PC-9 (cell line): ENCODE data around the gene RHBDD2. TPM values are rescaled to one million over a fixed set of nuclear protein-coding genes. Genes with fewer than 3 reads are reported as not detected.

ENCODE experiments used
- BruUV-seq: library from RNA; stranded (reverse); fragments of 400-500 nt; replicated peaks from 2 replicates; lab custom pipeline; 2021; lab: Mats Ljungman, UMichigan
- CTCF ChIA-PET: fragments of 300-600 bp; sonication (Branson Sonifier 250); formaldehyde crosslinking; loops from one replicate; lab custom pipeline; 2022; ENCODE audit warnings: antibody characterized with exemption; lab: Charles Lee
- POLR2A ChIA-PET: fragments of 300-600 bp; sonication (Branson Sonifier 250); formaldehyde crosslinking; loops from one replicate; lab custom pipeline; 2022; ENCODE audit warnings: antibody characterized with exemption; ENCODE audit not compliant: unreplicated experiment; lab: Charles Lee
- DNase-seq, 2 experiments: peaks; one replicate each; pipeline versions ENCODE4 v3.0.0 to v3.0.0-alpha.2; 2015 to 2022; ENCODE audit warnings: mixed read lengths in 1 of 2
- H2AFZ ChIP-seq: fragments of 200-600 bp; sonication (generic); 2 replicates; pipeline ENCODE4 v1.8.1; 2017; ENCODE audit warnings: antibody characterized with exemption
- H3F3A ChIP-seq: fragments of 200-600 bp; sonication (generic); 2 replicates; pipeline ENCODE4 v1.8.1; 2017; ENCODE audit warnings: antibody characterized with exemption, mild to moderate bottlenecking, low read depth; ENCODE audit not compliant: insufficient read depth
- H3K27ac ChIP-seq: fragments of 200-600 bp; sonication (generic); 2 replicates; pipeline ENCODE4 v1.6.1; 2016; ENCODE audit warnings: mixed run types
- H3K27me3 ChIP-seq: fragments of 200-600 bp; sonication (generic); 2 replicates; pipeline ENCODE4 v1.6.1; 2016; ENCODE audit warnings: low read depth, mixed run types; ENCODE audit not compliant: insufficient read depth
- H3K36me3 ChIP-seq: fragments of 200-600 bp; sonication (generic); 2 replicates; pipeline ENCODE4 v1.6.1; 2016; ENCODE audit warnings: low read depth, mixed run types
- H3K4me1 ChIP-seq: fragments of 200-600 bp; sonication (generic); replicated peaks from 2 replicates; pipeline ENCODE4 v1.6.1; 2016; ENCODE audit warnings: mixed run types; ENCODE audit not compliant: insufficient read depth
- H3K4me2 ChIP-seq: fragments of 200-600 bp; sonication (generic); 2 replicates; pipeline ENCODE4 v1.6.1; 2017; ENCODE audit warnings: mixed run types
- H3K4me3 ChIP-seq: fragments of 200-600 bp; sonication (generic); 2 replicates; pipeline ENCODE4 v1.6.1; 2016; ENCODE audit warnings: mixed run types
- H3K79me2 ChIP-seq: fragments of 200-600 bp; sonication (generic); 2 replicates; pipeline ENCODE4 v1.6.1; 2017; ENCODE audit warnings: low read depth, mixed run types
- H3K9me2 ChIP-seq: fragments of 200-600 bp; sonication (generic); 2 replicates; pipeline ENCODE4 v1.8.1; 2017; ENCODE audit warnings: mild to moderate bottlenecking; ENCODE audit not compliant: insufficient read depth
- H3K9me3 ChIP-seq: fragments of 200-600 bp; sonication (generic); 2 replicates; pipeline ENCODE4 v1.8.1; 2016; ENCODE audit warnings: low read depth; ENCODE audit not compliant: insufficient read depth
- H4K20me1 ChIP-seq: fragments of 200-600 bp; sonication (generic); 2 replicates; pipeline ENCODE4 v1.8.1; 2017; ENCODE audit not compliant: insufficient read depth
- EZH2 ChIP-seq: fragments of 200-600 bp; sonication (generic); IDR thresholded peaks from 2 replicates; pipeline ENCODE4 v1.8.0; 2017; ENCODE audit warnings: antibody characterized with exemption, low read depth
- intact Hi-C: fragments of 100-400 bp; cut with micrococcal nuclease; formaldehyde crosslinking; loops from one replicate; pipeline ENCODE4 v1.10.0; 2022; ENCODE audit not compliant: unreplicated experiment
- microRNA-seq: library from miRNA; unstranded; fragments of <30 nt; microRNA quantifications from one replicate; pipeline ENCODE4 v1.2.0, GENCODE V29; 2021; ENCODE audit warnings: borderline number of aligned reads, borderline replicate concordance
- total RNA-seq: library from RNA; stranded (reverse); gene quantifications from 2 replicates; pipeline ENCODE4 v1.2.3, GENCODE V29; 2021
- TF ChIP-seq, protein P1 (sequence below): fragments of 200-600 bp; sonication (generic); conservative IDR thresholded peaks from 2 replicates; pipeline ENCODE4 v1.6.1; 2017; ENCODE audit warnings: mixed run types, antibody characterized with exemption, mild to moderate bottlenecking, moderate library complexity

RHBDD2 gene
- total RNA-seq, 1 experiment from 2014 or later = 71.7 TPM

DNA sequence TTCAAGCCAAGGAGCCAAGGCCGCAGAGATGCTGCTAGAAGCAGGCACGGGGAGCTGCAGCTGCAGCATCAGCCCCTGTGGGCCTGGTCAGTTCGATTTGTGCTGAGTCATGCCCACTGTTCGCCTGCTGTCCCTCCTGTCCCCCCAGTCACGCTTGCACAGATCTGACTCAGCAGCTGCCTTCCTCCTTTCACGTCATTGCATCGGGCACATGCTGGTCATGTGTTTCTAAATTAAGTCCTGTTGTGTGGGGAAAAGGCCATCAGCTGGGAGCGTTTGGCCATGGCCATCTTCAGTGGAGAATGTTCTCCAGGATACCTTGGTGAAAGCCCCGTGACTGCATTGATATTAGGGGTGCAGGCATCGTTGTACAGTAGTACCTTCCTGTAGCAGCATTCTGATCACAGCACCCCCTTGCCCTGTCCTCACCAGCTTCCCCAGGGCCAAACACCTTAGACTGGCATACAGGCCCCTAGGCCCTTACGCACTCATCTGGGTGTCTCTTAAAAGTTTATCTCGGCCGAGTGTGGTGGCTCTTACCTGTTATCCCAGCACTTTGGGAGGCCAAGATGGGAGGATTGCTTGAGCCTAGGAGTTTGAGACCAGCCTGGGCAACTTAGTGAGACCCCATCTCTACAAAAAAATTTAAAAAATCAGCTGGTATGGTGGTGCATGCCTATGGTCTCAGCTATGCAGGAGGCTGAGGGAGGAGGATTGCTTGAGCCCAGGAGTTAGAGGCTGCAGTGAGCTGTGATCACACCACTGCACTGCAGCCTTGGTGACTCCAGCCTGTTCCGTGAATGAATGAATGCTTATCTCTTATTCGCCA, 59.3 kb downstream of the RHBDD2 start:
- no peak for TF ChIP-seq EZH2
- TF ChIP-seq, protein P1, sequence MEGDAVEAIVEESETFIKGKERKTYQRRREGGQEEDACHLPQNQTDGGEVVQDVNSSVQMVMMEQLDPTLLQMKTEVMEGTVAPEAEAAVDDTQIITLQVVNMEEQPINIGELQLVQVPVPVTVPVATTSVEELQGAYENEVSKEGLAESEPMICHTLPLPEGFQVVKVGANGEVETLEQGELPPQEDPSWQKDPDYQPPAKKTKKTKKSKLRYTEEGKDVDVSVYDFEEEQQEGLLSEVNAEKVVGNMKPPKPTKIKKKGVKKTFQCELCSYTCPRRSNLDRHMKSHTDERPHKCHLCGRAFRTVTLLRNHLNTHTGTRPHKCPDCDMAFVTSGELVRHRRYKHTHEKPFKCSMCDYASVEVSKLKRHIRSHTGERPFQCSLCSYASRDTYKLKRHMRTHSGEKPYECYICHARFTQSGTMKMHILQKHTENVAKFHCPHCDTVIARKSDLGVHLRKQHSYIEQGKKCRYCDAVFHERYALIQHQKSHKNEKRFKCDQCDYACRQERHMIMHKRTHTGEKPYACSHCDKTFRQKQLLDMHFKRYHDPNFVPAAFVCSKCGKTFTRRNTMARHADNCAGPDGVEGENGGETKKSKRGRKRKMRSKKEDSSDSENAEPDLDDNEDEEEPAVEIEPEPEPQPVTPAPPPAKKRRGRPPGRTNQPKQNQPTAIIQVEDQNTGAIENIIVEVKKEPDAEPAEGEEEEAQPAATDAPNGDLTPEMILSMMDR = no peak
- Histone ChIP-seq H3K4me3 (no peak overlapping the region), H2AFZ (no peak overlapping the region), H4K20me1 (no peaks in the 10 kb centered on the region), H3K36me3 (no peaks in the 10 kb centered on the region), H3K4me1 (peaks cover 12% of the 10 kb centered on the region), H3K9me2 (no peaks in the 10 kb centered on the region), H3F3A (peaks cover 8% of the 10 kb centered on the region; the same call in 1 of the 2 replicates), H3K27me3 (no peaks in the 10 kb centered on the region), H3K4me2 (peak overlapping the region; percentile 13; the same call in 1 of the 2 replicates), H3K9me3 (peaks cover 5% of the 10 kb centered on the region; the same call in 1 of the 2 replicates), H3K79me2 (peaks cover 19% of the 10 kb centered on the region; the same call in 1 of the 2 replicates), H3K27ac (peak overlapping the region; percentile 58)
- no TSS peak for BruUV-seq
- intact Hi-C loops = no loop called here
- POLR2A ChIA-PET = interaction anchor here (0.5 kb wide), 1 partner anchor 48 kb away, joined by 3 read pairs; no protein-coding TSS in a partner anchor
- peak in 1 of 2 experiments; percentile 68 for DNase-seq
- CTCF ChIA-PET = interaction anchor here (0.6 kb wide), 1 partner anchor 16 kb away, joined by 12 read pairs; no protein-coding TSS in a partner anchor

Small RNA genes within 50 kb of the gene (microRNA-seq; reads per million reads assigned to microRNA genes)
- gene MIR4651 = 4.0 reads per million

Other genes with a start within 250 kb of the RHBDD2 start
- 32.0 and 35.8 TPM in 2 replicates for gene HIP1, start 140.1 kb upstream of the RHBDD2 start, total RNA-seq
- gene CCL26, start 106.8 kb upstream of the RHBDD2 start, total RNA-seq = not detected in 2 replicates
- gene CCL24, start 65.2 kb upstream of the RHBDD2 start, total RNA-seq = not detected in 2 replicates
- gene POR, start 36.1 kb downstream of the RHBDD2 start, total RNA-seq = 151 and 205 TPM in 2 replicates
- 26.9 and 27.0 TPM in 2 replicates for gene TMEM120A, start 115.6 kb downstream of the RHBDD2 start, total RNA-seq
- 77.7 and 98.2 TPM in 2 replicates for gene STYXL1, start 169.0 kb downstream of the RHBDD2 start, total RNA-seq
- 319 and 328 TPM in 2 replicates for gene MDH2, start 169.1 kb downstream of the RHBDD2 start, total RNA-seq